GM19025 (cell line): ENCODE measurements around the gene VN1R5.

Experiments used
- ATAC-seq: cut with Tn5 transposase; IDR thresholded peaks from one replicate; pipeline ENCODE4 v1.9.1; 2021; ENCODE audit warnings: mild to moderate bottlenecking, low read depth, moderate library complexity; ENCODE audit not compliant: unreplicated experiment

The VN1R5 gene

GRCh38 chr1:247299723-247300381 lies 44.0 kb downstream of the VN1R5 start:
- no peak for ATAC-seq

- ATAC-seq = no peak
Observed at GRCh38 chr1:247300491-247301175, 44.8 kb downstream of the VN1R5 start.

- ATAC-seq = no peak
Observed at GRCh38 chr1:247301176-247301540, 45.3 kb downstream of the VN1R5 start.

- no peak for ATAC-seq
Observed at GRCh38 chr1:247303216-247303615, 47.3 kb downstream of the VN1R5 start.

- no peak for ATAC-seq
Observed at GRCh38 chr1:247304031-247304430, 48.2 kb downstream of the VN1R5 start.
